Lower lobe of right lung (tissue), 2 donors: ENCODE measurements around the gene HOMER1. TPM values are rescaled to one million over a fixed set of nuclear protein-coding genes. Genes with fewer than 3 reads are reported as not detected.

ENCODE experiments used
- ATAC-seq, 2 donors: fragments of 200-7000 bp; cut with Tn5 transposase; one replicate each; pipeline ENCODE4 v1.9.1; 2020 to 2022; ENCODE audit warnings: mild to moderate bottlenecking in 2 of 2, moderate library complexity in 2 of 2
- DNase-seq: peaks from one replicate; pipeline ENCODE4 v3.0.0-alpha.2; 2020
- H3K27ac ChIP-seq: fragments of 200-600 bp; one replicate; pipeline ENCODE4 v1.8.0; 2022
- H3K27me3 ChIP-seq: fragments of 200-600 bp; one replicate; pipeline ENCODE4 v1.8.0; 2022; ENCODE audit warnings: low read depth
- H3K36me3 ChIP-seq: fragments of 200-600 bp; one replicate; pipeline ENCODE4 v1.8.0; 2022; ENCODE audit warnings: mild to moderate bottlenecking
- H3K4me1 ChIP-seq: fragments of 200-600 bp; one replicate; pipeline ENCODE4 v1.8.0; 2022
- H3K4me3 ChIP-seq: fragments of 200-600 bp; one replicate; pipeline ENCODE4 v1.8.0; 2022; ENCODE audit warnings: mild to moderate bottlenecking
- H3K9me3 ChIP-seq: fragments of 200-600 bp; one replicate; pipeline ENCODE4 v1.8.0; 2022
- CTCF ChIP-seq: fragments of 200-600 bp; IDR thresholded peaks from one replicate; pipeline ENCODE4 v1.8.0; 2022; ENCODE audit warnings: antibody characterized with exemption, mild to moderate bottlenecking
- intact Hi-C: fragments of 100-400 bp; cut with DNase I; formaldehyde crosslinking; loops from one replicate; pipeline ENCODE4 v1.11.0; 2022
- total RNA-seq: library from RNA; stranded (reverse); fragmentation: NEBNext Ultra II Directional; extraction: Animal tissue kit (Norgen Biotek cat#: 25700); gene quantifications from one replicate; pipeline ENCODE4 v1.2.1, GENCODE V29; 2021
- donor health status: DM: no; HTN: yes; CAD: no; lungs with severe emphysema.

The HOMER1 gene
- total RNA-seq, 1 donor from 2014 or later: 6.9 TPM

GRCh38 chr5:79493596-79494345, 20.2 kb downstream of the HOMER1 start:
- Histone ChIP-seq H3K9me3 (no peaks in the 10 kb centered on the region), H3K4me3 (no peak overlapping the region), H3K27ac (no peak overlapping the region), H3K27me3 (no peaks in the 10 kb centered on the region), H3K36me3 (no peaks in the 10 kb centered on the region), H3K4me1 (no peaks in the 10 kb centered on the region)
- intact Hi-C loops: no loop called here
- DNase-seq (no peak), ATAC-seq (no peak)
- TF ChIP-seq CTCF: no peak

GRCh38 chr5:79491690-79492317, 22.1 kb downstream of the HOMER1 start:
- no peak overlapping the region for H3K27ac ChIP-seq
- ATAC-seq: no peak
- no peak overlapping the region for H3K4me3 ChIP-seq
- no peak for TF ChIP-seq CTCF
- H3K9me3 ChIP-seq: no peaks in the 10 kb centered on the region
- no peak for DNase-seq
- intact Hi-C loops: no loop called here
- no peaks in the 10 kb centered on the region for H3K27me3 ChIP-seq
- H3K4me1 ChIP-seq: no peaks in the 10 kb centered on the region
- H3K36me3 ChIP-seq: no peaks in the 10 kb centered on the region

- Histone ChIP-seq H3K27me3 (no peaks in the 10 kb centered on the region), H3K9me3 (no peaks in the 10 kb centered on the region), H3K27ac (no peak overlapping the region), H3K4me1 (no peaks in the 10 kb centered on the region), H3K4me3 (no peak overlapping the region), H3K36me3 (no peaks in the 10 kb centered on the region)
- intact Hi-C loops: no loop called here
- TF ChIP-seq CTCF: no peak
- DNase-seq (no peak), ATAC-seq (no peak)
Measured at GRCh38 chr5:79490323-79490936, 23.5 kb downstream of the HOMER1 start.

- peak overlapping the region; percentile 33 for H3K27ac ChIP-seq
- H3K9me3 ChIP-seq: no peaks in the 10 kb centered on the region
- no peaks in the 10 kb centered on the region for H3K27me3 ChIP-seq
- no peak overlapping the region for H3K4me3 ChIP-seq
- no peaks in the 10 kb centered on the region for H3K36me3 ChIP-seq
- ATAC-seq: no peak
- H3K4me1 ChIP-seq: no peaks in the 10 kb centered on the region
- intact Hi-C loops: no loop called here
- no peak for TF ChIP-seq CTCF
- no peak for DNase-seq
Measured at GRCh38 chr5:79489773-79490172, 24.2 kb downstream of the HOMER1 start.

GRCh38 chr5:79488775-79489174, 25.2 kb downstream of the HOMER1 start:
- no peak overlapping the region for H3K4me3 ChIP-seq
- no peak for TF ChIP-seq CTCF
- H3K27me3 ChIP-seq: no peaks in the 10 kb centered on the region
- ATAC-seq: peak; percentile 48 to 72
- DNase-seq: no peak
- no peaks in the 10 kb centered on the region for H3K36me3 ChIP-seq
- no peaks in the 10 kb centered on the region for H3K4me1 ChIP-seq
- H3K9me3 ChIP-seq: no peaks in the 10 kb centered on the region
- peak overlapping the region; percentile 33 for H3K27ac ChIP-seq
- intact Hi-C loops: no loop called here
